UCSD-AML1 (cell line): ENCODE measurements around the gene SPATA13.

Source experiments
- DNase-seq: peaks from one replicate; lab custom pipeline; 2025; ENCODE audit not compliant: unreplicated experiment; lab: John Stamatoyannopoulos, UW

The SPATA13 gene

DNA sequence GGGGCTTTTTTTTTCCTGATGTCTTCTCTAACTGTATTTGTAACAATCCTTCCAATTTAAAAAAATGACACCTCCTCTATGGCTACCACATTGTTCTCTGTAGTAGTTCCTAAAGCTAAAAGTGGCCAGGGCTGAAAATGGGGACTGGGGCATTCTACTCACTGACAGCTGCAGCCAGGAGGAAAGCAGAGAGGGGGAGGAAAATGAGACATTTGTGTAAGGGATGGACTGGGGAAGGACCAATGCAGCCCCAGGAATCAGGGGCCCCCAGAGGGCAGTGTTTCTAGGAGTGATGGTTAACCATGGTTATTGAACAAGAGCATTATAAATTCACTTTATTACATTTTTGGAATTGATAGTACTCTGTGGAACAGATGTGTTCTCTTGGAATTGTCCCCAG is 114.5 kb downstream of the SPATA13 start:
- no peak for DNase-seq

DNA sequence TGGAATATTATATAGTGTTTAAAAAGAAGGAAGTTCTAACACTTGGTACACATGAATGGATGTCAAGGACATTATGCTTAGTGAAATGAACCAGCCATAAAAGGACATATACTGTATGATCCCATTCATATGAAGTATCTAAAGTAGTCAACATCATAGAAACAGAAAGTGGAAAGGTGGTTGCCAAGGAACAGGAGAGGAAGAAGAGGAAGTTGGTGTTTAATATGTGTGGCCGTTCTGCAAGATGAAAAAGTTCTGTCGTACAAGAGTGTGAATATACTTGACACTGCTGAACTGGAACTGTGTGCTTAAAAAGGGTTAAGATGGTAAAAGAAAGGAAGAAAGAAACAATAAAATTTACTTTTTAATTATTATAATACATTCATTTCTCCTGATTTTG is 115.8 kb downstream of the SPATA13 start:
- DNase-seq, result no peak

DNA sequence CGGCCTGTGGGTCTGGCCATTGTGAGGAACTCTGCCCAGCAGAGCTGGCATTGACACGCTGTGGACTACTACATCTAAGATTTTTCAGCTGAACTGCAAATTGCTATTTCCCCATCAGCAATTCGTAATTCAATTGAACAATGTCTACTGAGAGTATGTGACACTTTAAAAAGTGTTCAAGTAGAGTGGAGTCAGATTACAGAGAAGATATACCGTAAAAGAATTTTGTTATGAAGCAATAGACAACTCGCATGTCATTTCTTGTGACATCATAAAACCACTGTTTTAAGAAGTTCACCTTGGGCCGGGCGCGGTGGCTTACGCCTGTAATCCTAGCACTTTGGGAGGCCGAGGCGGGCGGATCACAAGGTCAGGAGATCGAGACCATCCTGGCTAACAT is 116.3 kb downstream of the SPATA13 start:
- no peak for DNase-seq

DNA sequence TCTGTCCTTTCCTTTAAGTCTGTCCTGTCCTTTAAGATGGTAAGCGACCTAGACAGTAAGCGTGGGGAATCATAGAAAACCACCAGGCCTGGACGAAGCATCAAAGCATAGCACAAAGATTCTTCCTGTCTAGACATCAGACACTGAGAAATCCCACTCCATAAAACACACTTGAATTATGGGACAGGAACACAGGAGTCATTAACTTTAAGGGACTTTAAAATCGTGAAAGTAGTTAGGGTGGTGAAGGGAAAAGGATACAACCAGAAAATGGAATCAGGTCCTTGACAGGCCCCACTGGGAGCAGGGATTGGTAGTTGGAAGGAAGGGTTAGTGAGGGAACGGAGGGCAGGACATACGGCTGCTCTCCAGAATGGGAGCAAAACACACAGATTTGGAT is 117.2 kb downstream of the SPATA13 start:
- no peak for DNase-seq

DNA sequence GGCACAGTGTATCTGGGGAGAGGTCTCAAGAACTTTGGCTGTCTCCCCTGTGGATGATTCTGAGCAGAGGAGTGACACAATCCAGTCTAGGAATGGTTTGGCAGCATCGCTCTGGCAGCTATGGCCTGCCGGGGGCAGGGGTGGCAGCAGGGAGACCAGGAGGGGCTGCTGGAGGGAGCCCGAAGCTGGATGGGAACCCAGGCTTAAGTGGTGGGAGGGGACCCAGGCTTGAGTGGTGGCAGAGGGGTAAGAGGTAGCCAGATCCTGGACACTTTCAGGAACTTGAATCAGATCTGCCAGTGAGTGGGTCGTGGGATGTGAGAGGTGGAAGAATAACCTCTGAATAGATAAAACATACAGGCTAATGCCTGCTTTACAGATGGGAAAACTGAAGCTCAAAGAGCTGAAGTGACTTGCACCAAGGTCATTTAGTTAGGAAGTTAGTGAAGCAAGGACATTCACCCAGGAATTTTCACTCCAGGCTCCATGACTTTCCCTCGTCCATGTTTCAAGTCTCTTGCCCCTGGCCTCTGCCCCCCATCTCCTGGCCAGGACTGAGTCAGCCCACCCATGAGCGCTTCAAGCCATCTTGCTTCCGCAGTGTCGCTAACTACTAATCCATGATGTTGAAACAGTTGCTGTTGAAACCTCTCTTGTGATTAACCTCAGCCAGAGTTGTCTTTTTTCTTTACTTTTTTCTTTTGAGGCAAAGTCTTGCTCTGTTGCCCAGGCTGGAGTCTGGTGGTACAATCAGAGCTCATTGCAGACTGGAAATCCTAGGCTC is 119.0 kb downstream of the SPATA13 start:
- DNase-seq, result no peak

DNA sequence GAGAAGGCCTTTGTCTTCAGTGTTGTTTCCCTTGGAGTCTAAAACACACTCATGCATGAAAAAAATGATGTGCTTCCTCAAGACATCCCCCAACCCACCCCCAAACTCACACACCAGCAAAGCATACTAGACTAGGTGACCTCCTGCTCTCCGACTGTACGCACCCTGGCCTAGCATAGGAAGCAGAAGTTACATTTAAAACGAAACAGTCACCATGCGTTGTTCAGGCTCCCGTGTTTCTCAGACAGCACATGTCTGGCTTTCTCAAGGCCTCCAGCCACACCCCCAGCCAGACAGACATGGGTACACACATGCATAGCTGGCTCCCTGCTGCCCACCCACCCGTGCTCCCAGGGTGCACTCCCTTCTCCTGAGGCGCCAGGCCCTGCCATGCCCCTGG is 120.2 kb downstream of the SPATA13 start:
- DNase-seq, result no peak

DNA sequence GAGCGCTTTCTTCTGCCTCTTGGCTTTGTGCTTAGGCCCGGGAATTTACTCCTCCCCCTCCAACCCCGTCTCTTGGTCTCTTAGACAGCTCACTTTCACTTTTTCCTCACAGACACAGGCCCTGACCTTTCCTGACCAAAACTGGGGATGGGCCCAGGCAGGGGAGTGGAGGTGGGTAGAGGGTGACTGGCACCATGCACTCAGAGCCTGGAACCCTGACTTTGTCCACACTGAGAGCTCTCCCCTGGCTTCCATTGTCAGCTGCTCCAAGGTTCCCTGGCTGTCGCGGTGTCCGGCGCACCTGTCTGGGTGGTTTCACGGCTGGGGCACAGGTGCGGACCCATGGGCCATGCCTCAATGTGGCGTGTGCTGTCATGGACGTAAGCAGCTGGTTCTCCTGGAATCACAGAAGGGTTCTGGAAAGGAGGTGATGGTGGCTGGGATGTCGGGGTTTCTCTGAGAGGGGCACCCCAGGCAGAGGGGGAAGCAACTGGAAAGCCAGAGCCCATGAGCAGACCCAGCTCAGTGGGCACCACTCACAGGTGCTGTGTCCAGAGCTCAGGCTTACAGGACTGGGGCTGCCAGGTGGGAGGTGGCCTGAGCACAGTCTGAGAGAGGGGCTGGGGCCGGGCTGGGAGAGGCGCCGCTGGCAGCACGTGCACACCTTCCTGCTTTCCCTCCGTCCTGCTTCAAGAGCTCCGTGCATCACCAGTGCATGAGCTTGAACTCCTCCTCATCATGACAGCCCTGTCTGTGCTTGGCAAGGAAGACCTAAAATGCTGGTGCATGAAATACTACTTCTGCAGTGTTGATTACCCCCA is 120.9 kb downstream of the SPATA13 start:
- DNase-seq, result no peak

DNA sequence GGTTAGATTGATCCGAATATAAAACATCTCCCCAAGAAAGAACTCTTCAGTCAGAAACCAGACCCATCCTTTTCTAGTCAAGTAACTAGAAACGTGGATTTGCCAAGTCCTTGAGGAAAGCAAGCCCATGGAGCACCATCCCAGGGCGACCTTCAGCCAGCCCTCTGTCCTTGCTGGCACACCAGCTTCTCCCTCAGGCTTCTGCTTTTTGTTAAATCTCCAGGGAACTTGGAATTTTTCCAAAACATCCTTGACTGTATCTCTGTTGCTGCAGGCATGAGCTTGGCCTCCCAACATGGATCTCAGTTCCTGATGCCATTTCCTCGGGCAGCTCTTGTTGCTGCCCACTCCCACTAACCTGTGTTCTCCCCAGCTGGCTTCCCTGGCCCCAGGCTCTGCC is 121.7 kb downstream of the SPATA13 start:
- DNase-seq, result no peak

DNA sequence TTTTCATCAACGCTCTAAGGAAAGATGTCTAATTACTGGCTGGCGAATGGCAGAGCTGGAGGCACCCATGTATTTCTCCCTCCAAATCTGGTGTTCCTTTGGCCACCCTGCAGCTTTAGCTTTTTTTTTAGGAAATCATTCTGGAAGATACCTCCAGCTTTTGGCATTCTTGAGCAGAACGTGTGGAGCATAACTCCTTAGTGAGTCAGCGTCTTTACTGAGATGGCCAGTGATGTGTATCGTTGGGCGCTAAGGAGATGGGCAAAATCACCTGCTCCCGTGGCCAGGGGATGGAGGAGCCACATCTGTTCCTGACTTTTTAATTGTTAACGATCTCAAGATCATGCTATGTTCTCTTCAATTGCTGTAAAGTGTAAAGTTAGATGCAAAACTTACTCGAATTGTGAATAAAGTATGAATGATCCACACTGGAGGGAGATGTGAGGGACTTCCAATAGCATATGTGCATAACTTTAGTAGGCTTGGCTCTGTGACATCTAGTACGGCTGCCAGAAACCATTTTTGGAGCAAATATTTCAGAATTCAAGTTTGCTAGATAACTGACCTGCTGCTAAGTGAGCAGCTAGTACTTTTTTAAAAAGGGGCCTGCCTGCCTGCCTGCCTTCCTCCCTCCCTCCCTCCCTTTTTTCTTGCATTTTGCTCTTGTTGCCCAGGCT is 124.5 kb downstream of the SPATA13 start:
- no peak for DNase-seq

DNA sequence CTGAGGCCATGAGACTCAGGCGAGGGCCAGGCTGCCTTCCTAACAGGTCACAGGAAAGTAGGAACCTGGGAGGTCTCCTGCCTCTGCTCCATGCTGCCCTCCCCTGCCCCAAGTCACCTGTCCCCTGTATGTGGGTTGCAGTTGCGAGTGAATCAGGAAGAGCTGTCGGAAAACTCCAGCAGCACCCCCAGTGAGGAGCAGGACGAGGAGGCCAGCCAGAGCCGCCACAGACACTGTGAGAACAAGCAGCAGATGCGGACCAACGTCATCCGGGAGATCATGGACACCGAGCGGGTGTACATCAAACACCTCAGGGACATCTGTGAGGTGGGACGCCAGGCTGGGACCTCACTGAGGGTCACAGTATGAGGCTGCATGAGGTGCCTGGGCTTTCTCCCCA is 126.1 kb downstream of the SPATA13 start:
- no peak for DNase-seq

DNA sequence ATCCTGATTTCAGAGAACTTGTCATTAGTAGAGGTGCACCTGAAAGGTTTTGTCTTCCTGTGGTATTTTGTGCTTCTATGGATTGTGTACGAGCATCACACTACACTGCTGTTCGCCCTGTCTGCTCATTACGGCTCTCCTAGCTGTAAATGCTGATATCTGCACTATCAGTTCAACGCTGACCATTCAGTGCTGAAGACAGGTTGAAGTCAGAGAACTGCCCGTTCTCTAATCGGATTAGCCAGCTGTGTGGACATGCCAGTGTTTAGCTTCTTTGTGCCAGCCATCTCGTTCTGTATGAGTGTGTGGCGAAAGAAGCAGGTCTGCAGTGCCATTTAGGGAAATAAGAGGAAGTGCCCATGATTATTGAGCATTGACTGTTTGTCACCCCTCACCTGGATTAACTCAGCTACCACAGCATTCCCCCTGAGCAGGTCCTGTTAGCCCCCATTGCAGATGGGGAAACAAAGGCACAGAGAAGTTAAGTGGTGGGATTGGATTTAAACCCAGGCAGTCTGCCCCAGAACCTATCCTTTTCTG is 127.3 kb downstream of the SPATA13 start:
- no peak for DNase-seq

DNA sequence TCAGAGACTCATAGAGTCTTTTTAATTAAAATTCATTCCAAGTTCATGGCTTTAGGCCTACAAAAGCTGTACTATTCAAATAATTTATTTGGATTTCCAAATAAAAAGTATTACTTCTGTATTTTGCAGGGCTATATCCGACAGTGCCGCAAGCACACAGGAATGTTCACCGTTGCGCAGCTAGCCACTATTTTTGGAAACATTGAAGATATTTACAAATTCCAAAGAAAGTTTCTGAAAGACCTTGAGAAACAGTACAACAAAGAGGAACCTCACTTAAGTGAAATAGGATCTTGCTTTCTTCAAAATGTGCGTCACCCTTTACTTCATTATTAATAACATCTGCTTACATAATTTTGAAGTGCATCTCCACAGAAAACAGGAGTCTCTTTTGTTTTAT is 128.3 kb downstream of the SPATA13 start:
- no peak for DNase-seq

DNA sequence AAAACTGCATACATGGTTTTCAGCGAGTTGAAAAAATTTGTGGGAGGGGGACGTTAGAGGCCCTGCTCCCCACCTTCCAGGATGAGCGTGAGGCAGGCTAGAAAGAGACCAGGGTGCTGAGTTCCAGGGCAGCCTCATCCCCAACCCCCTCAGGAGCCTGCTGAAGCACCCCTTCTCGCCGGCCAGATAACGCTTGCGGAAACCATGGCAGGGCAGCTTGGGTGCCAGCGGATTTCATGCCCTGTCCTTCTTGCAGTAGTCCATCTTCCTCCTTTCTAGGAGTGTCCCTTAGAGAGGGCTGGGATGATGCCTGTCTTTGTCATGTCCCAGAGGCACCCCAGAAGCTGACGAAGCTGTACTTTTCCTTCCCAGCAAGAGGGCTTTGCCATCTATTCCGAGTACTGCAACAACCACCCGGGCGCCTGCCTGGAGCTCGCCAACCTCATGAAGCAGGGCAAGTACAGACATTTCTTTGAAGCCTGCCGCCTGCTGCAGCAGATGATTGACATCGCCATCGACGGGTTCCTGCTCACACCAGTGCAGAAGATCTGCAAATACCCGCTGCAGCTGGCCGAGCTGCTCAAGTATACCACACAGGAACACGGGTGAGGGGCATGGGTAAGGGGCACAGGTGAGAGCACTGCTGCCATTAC is 129.9 kb downstream of the SPATA13 start:
- DNase-seq, result no peak

DNA sequence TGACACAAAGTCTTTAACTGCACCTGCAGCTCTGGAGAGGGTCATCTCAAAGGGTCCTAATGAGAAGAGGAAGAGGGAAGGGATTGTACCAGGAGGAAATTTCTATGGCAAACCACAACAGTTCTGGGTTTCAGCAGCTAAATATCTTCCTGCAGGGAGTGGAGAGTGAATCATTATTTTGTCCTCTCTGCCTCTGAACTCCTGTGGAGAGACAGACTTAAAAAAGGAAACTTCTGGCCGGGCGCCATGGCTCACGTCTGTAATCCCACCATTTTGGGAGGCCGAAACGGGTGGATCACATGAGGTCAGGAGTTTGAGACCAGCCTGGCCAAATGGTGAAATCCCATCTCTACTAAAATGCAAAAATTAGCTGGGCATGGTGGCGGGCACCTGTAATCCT is 132.0 kb downstream of the SPATA13 start:
- no peak for DNase-seq

DNA sequence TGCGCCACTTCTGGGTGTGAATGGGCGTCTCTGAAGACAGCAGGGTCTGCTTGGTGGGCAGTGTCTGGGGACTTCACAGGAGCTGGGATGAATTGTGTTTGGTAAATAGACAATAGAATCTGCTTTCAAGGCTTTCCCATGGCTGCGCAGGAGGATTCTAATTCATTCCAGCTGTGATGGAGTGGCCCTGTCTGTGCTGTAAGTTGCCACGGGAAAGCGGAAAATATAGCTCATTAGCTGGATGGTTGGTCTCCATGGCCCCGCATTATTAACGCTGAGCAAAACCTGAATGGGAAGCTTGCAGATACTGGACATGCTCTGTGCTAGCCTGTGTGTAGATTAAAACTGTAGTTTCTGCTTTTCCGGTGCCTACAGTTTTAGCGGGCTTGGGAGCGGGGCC is 133.2 kb downstream of the SPATA13 start:
- DNase-seq, result no peak

DNA sequence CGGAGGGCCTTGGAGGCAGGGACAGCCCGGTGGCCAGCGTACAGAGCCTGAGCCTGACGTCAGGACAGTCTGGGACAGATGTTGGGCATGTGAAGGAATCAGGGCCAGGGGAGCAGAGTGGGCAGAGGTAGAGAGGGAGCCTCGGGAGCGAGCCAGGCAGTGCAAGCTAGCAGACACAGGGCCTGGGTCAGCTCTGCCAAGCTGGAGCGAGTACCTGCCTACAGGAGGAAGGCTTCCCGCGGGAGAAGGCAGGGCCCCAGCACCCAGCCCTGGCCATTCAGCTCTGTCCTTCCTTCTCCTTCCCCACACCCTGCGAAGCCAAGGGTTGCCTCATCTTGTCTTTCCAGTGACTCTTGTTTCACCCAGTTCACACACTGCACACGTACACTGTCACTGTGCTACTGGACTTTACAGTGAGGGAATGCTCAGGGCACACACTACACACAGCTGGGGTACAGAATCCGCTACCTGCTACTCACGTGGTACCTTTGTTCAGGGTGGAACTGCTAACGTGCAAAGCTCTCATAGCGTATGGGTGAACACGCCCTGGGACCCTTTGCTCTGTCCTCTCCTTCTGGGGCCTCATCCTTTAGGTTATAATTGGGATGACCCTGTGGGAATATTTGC is 139.1 kb downstream of the SPATA13 start:
- no peak for DNase-seq

DNA sequence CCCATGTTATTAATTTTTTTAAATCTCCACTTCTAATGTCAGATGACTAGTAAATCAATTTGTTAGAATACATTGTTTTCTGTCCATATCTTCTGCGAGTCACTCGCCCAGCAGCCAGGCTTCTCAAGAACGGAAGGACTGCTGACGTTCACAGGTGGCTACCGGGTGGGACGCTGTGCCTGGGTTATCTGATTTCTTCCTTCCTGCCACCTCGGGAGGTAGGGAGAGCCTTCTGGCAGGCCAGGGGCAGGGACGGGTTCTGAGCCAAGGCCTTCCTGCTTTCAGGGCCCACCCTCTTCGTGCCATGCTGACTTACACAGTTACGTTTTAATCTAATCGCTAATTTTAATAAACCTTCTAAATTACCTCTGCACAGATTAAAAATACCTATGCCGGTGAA is 140.9 kb downstream of the SPATA13 start:
- DNase-seq, result no peak

DNA sequence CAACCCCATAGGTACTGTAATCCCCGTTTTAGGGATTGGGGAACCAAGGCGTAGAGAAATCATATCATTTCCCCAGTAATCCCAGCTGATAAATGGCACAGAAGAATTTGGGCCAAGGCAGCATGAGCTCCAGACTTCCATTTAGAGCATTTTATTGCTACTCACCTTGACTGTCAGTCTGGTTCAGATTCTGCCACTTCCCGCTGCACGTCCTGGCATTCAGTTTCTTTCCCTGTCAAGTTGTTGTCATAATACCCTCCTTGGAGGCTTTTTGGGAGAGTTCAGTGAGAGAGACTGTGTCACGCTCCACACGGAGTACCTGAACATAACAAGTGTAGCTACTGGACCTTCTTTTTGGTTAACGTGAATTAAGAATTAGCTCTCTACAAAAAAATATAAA is 141.4 kb downstream of the SPATA13 start:
- no peak for DNase-seq

DNA sequence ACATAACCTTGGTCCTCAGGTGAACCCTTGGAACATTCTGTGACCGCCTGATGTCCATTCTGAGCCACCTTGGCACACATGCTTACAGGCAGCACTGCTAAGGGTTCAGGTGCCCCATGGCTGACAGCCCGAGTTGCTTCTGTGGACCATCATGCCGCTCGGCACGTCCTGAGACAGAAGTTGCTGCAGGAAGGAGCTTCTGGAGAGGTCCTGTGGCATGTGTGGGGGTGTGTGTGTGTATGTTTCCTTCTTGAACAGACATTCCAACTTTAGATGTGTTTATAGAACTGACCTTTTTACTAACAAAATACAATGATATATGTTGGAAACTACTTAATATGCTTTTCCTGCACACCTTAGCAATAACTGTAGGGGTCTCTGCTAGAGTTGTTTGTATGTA is 144.1 kb downstream of the SPATA13 start:
- no peak for DNase-seq

DNA sequence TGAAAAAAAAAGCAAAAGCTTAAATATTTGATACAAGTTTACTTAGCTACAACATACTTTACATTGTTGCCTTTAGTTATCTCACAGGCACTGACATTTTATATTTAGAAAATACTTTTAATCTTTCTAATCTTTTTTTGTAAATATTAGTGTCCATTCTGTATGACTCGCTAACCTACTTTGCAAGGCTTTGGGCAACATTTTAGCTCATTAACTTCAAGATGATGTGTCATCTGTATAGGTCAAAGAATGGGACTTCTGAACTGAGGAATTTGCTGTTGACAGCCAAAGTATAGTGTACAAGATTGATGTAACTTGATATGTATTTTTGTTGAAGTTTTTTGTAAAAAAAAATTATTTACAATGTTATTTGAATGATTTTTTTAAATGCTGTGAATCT is 146.1 kb downstream of the SPATA13 start:
- no peak for DNase-seq
